Right lobe of liver (tissue), 4 donors: Measurements from ENCODE around the gene VWA7.

ENCODE experiments used
- CTCF ChIP-seq, 4 donors: fragments of 200-600 bp in 3 of 4; fragments of 450-650 bp in 1 of 4; IDR thresholded peaks; one replicate each; pipeline versions ENCODE4 v1.5.1 to v1.8.0; 2016 to 2022; ENCODE audit warnings: antibody characterized with exemption in 4 of 4, mild to moderate bottlenecking in 2 of 4
- POLR2A ChIP-seq: fragments of 450-650 bp; IDR thresholded peaks from one replicate; pipeline ENCODE4 v1.6.1; 2017; ENCODE audit warnings: antibody characterized with exemption, mild to moderate bottlenecking
- donor health status: DM: no; HTN: no; CAD: no.
- donor health status: DM: no; HTN: no; CAD: no.
- donor health status: DM: no; HTN: yes; CAD: no.

GRCh38 chr6:31723245-31723979, 53.7 kb downstream of the VWA7 start, which contains the start of gene MPIG6B:
- TF ChIP-seq POLR2A (no peak), CTCF (IDR thresholded peaks at IDR 0.05) (no peak)
